Measurements from ENCODE around the gene COL9A3.
A peak's percentile ranks its signal among the peaks of the same experiment; 100 is the strongest.

Gene COL9A3

DNA sequence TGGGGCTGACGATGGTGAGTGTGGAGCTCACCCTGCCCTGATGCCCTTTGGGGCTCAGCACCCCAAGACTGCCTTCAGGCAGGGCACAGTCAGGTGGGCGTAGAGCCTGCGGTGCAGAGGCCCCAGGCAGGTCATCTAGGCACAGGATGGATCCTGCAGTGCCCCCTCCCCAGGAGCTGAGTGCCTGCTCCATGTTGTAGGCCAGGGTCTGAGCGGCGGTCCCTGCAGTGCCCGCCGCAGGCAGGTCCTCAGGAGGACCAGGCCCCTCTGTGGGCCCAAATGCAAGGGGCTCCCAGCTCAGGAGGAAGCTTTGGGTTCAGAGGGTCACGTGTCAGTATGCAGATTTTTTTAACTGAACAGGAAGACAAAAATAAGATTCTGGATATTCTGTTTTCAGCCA, 17.8 kb upstream of the COL9A3 start:
- Mint-ChIP-seq H3K9me3 (no peaks in the 10 kb centered on the region), H3K27ac (no peak overlapping the region), H3K27me3 (no peaks in the 10 kb centered on the region), H3K36me3 (ENCODE audit: low read depth) (peaks cover 43% of the 10 kb centered on the region), H3K4me3 (no peak overlapping the region), H3K4me1 (ENCODE audit: low read depth) (peaks cover 29% of the 10 kb centered on the region)
- DNase-seq = no peak

DNA sequence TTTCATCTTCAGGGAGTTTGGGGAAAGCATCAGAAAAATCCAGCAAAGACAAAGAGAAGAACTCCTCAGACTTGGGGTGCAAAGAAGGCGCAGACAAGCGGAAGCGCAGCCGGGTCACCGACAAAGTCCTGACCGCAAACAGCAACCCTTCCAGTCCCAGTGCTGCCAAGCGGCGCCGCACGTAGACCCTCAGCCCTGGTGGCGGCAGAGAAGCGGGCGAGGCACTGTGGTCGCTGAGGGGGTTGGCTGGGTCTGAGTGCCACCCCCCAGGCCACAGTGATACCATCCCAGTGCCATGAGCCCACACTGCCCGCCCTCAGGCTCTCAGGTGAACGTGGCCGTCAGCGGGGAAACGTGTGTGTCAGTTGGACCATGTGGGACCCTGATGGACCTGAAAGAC, 17.4 kb upstream of the COL9A3 start:
- no peaks in the 10 kb centered on the region for H3K9me3 Mint-ChIP-seq
- H3K27ac Mint-ChIP-seq = no peak overlapping the region
- peaks cover 32% of the 10 kb centered on the region for H3K4me1 Mint-ChIP-seq (ENCODE audit: low read depth)
- H3K36me3 Mint-ChIP-seq (ENCODE audit: low read depth) = peaks cover 43% of the 10 kb centered on the region
- H3K4me3 Mint-ChIP-seq = no peak overlapping the region
- H3K27me3 Mint-ChIP-seq = no peaks in the 10 kb centered on the region
- DNase-seq = no peak

DNA sequence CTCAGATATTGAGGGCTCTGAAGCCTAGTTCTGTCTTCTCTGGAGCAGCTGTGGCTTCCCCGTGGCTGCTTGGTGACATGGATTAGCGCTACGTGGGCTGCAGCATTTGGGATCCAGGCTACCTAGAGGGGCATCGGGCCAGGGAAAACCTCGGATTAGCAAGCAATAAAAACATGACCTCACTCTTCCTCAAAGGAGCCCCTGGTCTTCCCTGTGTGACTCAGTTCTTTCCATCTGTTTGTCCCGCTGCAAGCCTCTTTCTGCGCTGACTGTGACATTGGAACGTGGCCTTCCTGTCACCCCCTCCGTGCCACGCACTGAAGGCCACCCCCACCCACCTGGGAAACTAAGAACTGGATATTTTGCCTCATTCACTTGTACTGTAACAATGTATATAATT, 17.0 kb upstream of the COL9A3 start:
- H3K4me3 Mint-ChIP-seq = no peak overlapping the region
- H3K27ac Mint-ChIP-seq = no peak overlapping the region
- H3K27me3 Mint-ChIP-seq = no peaks in the 10 kb centered on the region
- no peaks in the 10 kb centered on the region for H3K9me3 Mint-ChIP-seq
- peaks cover 45% of the 10 kb centered on the region for H3K36me3 Mint-ChIP-seq (ENCODE audit: low read depth)
- DNase-seq = no peak
- H3K4me1 Mint-ChIP-seq (ENCODE audit: low read depth) = peaks cover 28% of the 10 kb centered on the region

DNA sequence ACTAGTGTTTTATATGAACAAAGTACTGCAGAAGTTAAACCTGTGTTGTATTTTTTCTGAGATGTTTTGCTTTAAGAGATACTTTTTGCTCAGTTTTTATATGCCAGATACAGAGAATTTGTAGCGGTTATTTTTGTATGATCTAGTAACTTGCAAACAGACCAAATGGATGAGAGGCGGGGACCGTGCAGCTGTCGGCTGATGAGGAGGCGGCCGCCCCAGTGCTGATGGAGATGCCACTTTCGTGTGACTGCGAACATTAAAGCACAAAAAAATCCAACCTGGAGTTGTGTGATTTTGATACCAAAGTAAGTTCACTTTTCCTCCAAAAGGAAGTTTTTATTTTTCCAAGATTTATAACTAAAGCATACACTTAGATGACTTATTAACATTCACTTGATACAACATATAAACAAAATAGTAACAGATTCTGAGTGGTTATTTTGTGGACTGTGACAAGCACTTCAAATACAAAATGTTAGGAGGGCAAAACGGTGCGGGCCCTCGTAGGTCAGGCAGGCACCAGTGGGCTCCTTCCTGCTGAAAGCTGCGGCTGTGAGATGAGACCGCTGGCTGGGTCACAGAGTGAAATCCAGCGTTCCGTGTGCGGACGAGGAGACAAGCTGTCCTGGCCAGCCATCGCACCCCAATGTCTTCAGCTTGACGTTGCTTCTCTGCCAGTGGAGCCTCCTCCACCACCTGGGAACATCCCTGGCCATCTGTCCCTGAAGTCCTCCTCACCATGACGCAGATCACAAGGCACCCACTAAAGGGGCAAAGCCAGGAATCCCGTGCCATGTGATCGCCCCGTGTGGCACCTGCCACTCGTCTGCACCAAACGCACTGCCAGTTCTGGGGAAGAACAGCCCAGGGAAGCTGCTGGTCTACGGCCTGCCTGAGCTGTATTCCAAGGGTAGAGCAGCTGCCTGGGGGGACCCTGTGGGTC, 16.3 kb upstream of the COL9A3 start:
- Mint-ChIP-seq H3K36me3 (ENCODE audit: low read depth) (peaks cover 47% of the 10 kb centered on the region), H3K27ac (no peak overlapping the region), H3K9me3 (no peaks in the 10 kb centered on the region), H3K27me3 (no peaks in the 10 kb centered on the region), H3K4me1 (ENCODE audit: low read depth) (peaks cover 27% of the 10 kb centered on the region), H3K4me3 (no peak overlapping the region)
- no peak for DNase-seq

DNA sequence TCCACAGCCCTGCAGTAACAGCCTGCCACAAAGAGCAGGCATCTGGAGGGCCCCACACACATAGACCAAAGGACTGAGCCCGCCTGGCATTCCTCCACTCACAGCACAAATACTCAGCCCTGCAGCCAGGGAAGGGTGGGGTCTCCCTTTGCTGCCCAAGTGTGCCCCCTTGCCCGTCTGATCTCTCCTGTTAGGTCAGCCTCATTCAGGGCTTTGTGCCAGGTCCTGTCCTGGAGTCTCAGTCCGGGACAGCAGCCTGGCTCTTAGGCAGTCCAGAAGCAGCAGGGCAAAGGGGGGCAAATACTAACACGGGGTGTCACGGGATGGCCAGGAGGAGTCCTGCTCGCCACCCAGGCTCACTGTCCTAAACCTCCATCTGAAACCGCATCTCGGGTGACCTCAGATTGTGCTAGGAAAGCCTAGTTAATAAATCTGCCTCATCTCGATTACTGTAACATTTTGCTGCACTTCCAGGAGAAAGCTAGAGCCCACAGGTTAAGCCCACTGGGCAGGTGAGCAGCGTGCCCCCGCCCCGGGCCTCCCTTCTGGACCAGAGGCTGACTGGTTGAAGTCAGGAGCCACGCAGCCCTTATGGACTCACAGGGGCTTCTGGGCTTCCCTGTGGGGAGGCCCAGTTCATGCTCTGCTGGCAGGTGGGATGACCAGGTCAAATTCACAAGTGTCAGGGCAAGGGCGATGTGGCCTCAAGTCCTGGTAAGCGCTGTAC, 15.4 kb upstream of the COL9A3 start:
- H3K9me3 Mint-ChIP-seq = no peaks in the 10 kb centered on the region
- peaks cover 54% of the 10 kb centered on the region for H3K36me3 Mint-ChIP-seq (ENCODE audit: low read depth)
- no peaks in the 10 kb centered on the region for H3K27me3 Mint-ChIP-seq
- H3K4me3 Mint-ChIP-seq = no peak overlapping the region
- peaks cover 31% of the 10 kb centered on the region for H3K4me1 Mint-ChIP-seq (ENCODE audit: low read depth)
- DNase-seq = no peak
- H3K27ac Mint-ChIP-seq = no peak overlapping the region

DNA sequence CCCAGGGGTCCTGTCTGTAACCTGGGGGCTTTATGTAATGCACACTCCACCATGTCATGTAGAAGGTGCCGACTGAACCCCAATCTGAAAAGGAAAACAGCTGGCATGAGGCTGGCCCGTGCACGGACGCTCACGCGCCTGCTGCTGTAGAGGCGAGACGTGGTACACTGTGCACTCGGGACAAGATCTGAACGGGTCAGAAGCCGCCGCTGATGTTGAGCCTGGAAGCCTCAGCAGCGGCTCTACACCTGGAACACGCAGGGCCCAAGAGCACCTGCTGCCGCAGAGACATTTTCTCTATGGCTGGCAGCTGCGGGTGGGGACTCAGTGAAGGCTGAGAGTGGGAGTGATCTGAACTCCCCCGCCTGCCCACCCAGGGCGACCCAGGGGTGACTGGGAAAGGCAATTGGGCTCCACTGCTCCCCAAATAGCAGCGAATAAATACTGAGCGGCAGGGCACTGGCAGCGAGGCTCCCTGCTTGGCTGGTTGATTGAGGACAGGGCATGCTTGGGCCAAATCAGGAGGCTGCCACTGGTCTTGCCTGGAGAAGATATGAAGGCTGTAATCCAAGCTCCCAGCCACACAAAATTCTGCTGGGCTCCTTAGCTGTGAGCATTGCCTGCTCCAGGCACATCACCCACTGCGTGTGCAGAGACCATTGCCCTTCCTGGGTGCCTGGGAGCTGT, 14.7 kb upstream of the COL9A3 start:
- H3K36me3 Mint-ChIP-seq (ENCODE audit: low read depth) = peaks cover 60% of the 10 kb centered on the region
- no peak for DNase-seq
- peaks cover 34% of the 10 kb centered on the region for H3K4me1 Mint-ChIP-seq (ENCODE audit: low read depth)
- no peak overlapping the region for H3K27ac Mint-ChIP-seq
- H3K4me3 Mint-ChIP-seq = no peak overlapping the region
- H3K9me3 Mint-ChIP-seq = no peaks in the 10 kb centered on the region
- no peaks in the 10 kb centered on the region for H3K27me3 Mint-ChIP-seq

DNA sequence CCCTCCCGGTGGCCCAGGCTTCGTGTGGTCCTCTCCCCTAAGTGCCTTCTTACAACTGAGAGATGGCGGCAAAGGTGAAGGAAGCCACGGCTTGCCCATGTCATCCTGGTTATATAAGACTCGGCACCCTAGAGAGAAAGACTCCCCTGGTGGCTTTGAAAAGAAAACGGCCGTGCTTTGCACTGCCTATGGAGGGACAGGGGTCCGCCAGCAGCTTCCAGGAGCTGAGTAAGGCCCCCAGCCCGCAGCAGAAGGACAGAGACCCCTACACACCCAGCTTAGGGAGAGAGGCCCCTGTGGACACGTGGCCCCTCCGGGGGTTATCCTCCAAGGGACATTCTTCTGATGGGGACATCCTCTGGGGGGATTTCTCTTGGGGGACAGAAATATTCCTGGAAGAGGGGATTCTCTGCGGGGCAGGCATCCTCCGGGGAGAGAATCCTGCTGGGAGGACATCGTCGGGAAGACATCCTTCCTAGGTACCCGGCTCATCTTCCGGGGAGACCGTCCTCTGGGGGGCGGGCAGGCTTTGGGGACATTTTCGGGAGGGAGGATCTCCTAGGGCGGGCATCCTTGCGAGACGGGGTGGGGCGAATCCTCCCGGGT, 12.7 kb upstream of the COL9A3 start:
- Mint-ChIP-seq H3K4me1 (ENCODE audit: low read depth) (peaks cover 32% of the 10 kb centered on the region), H3K4me3 (peak overlapping the region; percentile 79), H3K27ac (peak overlapping the region; percentile 93), H3K9me3 (no peaks in the 10 kb centered on the region), H3K27me3 (no peaks in the 10 kb centered on the region), H3K36me3 (ENCODE audit: low read depth) (peaks cover 61% of the 10 kb centered on the region)
- DNase-seq = peak; percentile 66

DNA sequence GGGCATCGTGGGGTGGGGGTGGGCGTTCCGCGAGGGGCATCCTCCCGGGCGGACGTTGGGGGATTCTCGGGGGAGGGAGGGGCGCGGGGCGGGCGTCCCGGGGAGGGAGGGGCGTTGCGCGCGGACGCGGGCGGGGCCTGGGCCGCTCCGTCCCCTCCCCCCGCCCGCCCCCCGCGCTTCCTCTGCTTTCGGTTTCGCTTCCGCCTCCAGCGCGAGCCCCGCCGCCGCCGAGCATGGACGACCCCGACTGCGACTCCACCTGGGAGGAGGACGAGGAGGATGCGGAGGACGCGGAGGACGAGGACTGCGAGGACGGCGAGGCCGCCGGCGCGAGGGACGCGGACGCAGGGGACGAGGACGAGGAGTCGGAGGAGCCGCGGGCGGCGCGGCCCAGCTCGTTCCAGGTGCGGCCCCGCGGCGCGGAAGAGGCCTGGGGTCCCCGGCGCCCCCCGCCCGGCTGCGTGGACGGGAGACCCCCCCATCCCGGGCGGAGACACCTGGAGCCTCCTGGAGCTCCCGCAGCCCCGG, 12.2 kb upstream of the COL9A3 start, which contains the start of gene OGFR:
OGFR (plus strand) TSS at position 209 of the 528 bp plus-strand sequence; CDS start at position 234, 25 bp downstream.
- peak within 1 kb of the TSS; percentile 89 for H3K4me3 Mint-ChIP-seq
- H3K36me3 Mint-ChIP-seq (ENCODE audit: low read depth) = peaks cover 61% of the 10 kb centered on the region
- peak; percentile 83 for DNase-seq

DNA sequence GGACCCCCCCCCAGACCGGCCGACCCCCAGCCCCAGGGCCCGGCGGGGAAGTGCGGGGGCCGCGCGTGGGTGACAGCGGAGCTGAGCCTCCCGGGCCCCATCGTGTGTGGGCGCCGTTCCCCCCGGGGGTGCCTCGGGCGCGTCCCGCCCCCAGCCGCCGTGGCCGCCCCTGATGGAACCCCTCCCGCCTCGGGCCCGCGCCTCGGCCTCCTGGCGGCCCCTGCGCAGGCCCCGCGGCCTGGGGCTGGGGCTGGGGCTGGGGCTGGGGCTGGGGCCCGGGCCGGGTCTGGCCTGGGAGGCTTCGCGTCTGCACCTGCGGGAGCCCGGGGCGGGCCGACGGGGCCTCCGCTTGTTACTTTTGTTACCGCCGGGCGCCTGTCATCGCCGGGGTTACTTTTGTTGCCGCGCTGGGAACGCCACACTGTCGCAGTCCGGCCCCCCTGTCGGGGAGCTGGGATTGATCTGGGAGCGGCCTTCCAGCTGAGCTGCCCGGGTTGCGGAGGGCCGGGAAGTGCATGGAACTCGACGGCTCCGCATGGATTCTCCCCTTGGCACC, 11.6 kb upstream of the COL9A3 start:
- Mint-ChIP-seq H3K9me3 (no peaks in the 10 kb centered on the region), H3K27ac (peak overlapping the region; percentile 81), H3K36me3 (ENCODE audit: low read depth) (peaks cover 61% of the 10 kb centered on the region), H3K27me3 (no peaks in the 10 kb centered on the region), H3K4me1 (ENCODE audit: low read depth) (peaks cover 30% of the 10 kb centered on the region), H3K4me3 (peak overlapping the region; percentile 86)
- peak; percentile 63 for DNase-seq

More for the DNA sequence above, 12.2 kb upstream of the COL9A3 start, which contains the start of gene OGFR:
- Mint-ChIP-seq H3K27me3 (no peaks in the 10 kb centered on the region), H3K4me1 (ENCODE audit: low read depth) (peaks cover 30% of the 10 kb centered on the region), H3K27ac (peak within 1 kb of the TSS; percentile 95), H3K9me3 (no peaks in the 10 kb centered on the region)

DNA sequence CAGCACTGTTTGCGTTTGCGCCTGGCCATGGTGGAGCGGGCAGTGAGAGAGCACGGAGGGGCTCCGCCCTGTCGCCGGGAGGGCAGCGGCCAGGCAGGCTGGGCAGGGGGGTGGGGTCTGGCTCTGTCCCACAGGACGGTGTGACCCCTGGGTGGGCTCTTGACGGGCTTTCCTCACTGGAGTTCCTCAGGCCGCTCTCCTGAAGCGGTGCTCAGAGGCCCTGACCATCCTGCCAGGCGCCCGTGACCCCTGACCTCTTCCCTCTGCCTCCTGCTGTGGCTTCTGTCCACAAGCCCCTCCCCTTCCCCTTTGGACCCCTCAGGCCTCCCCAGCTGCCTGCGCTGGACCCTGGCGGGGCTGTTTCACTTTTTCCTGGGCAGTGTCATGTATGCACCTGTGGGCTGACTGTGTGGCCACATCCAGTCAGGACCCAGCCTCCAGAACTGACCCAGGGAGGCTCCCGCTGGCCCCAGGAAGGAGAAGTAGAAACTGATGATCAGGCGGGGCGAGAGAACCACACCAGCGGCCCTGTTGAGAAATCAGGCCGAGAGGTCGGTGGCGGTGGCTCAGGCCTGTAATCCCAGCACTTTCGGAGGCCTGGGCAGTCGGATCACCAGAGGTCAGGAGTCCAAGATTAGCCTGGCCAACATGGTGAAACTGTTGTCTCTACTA, 11.0 kb upstream of the COL9A3 start:
- peaks cover 30% of the 10 kb centered on the region for H3K4me1 Mint-ChIP-seq (ENCODE audit: low read depth)
- H3K4me3 Mint-ChIP-seq = peak overlapping the region; percentile 86
- H3K27ac Mint-ChIP-seq = peak overlapping the region; percentile 81
- peaks cover 61% of the 10 kb centered on the region for H3K36me3 Mint-ChIP-seq (ENCODE audit: low read depth)
- no peaks in the 10 kb centered on the region for H3K9me3 Mint-ChIP-seq
- no peaks in the 10 kb centered on the region for H3K27me3 Mint-ChIP-seq
- no peak for DNase-seq

DNA sequence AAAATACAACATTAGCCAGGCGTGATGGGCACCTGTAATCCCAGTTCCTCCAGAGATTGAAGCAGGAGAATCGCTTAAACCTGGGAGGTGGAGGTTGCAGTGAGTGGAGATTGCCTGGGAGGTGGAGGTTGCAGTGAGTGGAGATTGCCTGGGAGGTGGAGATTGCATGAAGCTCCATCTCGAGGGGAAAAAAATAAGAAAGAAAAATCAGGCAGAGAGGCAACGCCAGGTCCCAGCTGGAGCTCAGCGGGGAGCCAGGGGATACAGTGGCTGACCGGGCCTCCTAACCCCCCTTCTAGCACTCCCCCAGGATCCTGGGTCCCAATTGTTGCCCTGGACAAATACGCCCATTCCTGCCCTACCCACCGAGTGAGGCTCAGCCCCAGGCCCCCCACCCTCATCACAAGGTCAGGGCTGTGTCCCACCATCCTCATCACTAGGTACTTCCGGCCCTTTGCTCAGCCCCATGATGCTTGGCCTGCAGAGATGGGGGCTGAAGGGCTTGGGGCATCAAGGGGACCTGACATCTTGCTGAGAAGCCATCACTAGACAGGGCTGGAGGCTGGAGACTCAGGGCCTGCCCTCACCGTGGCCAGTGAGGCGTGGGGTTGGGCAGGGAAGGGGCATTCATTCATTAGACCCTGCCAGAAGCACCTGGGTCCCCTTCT, 10.3 kb upstream of the COL9A3 start:
- no peak for DNase-seq
- peaks cover 61% of the 10 kb centered on the region for H3K36me3 Mint-ChIP-seq (ENCODE audit: low read depth)
- H3K27ac Mint-ChIP-seq = peak overlapping the region; percentile 66
- H3K27me3 Mint-ChIP-seq = no peaks in the 10 kb centered on the region
- H3K4me1 Mint-ChIP-seq (ENCODE audit: low read depth) = peaks cover 30% of the 10 kb centered on the region
- H3K9me3 Mint-ChIP-seq = no peaks in the 10 kb centered on the region
- peak overlapping the region; percentile 86 for H3K4me3 Mint-ChIP-seq

DNA sequence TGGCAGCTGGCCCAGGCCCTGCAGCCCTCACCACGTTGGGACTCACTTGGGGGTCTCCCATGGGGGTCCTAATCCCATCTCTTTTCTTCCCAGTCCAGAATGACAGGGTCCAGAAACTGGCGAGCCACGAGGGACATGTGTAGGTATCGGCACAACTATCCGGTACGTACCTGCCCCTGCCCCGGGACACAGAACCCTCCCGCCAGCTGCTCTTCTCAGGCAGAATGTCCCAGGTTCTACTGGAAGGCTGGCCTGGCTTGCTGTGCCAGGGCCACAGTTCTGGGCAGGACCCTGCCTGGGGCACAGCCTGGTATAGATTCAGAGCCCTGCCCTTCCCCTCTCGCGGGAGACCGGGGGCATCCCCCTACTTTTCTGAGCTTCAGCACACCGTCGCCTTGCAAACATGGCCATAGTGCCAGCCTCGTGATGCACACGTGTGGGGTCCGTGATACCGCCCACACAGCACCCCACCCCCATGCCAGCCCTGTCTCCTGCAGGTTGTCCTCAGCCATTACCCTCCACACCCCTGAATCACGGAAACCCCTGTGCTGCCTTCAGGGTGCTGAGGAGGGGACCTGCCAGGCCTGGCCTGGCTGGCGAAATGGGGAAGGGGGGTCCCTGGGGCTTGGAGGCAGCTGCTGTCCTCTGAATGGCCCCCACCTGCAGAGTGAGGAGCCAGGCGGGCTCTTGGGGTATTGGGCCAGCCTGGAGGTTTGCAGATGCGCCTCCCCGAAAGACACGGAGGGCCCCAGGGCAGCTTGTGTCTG, 9.2 kb upstream of the COL9A3 start:
- Mint-ChIP-seq H3K36me3 (ENCODE audit: low read depth) (peaks cover 69% of the 10 kb centered on the region), H3K27me3 (no peaks in the 10 kb centered on the region), H3K27ac (no peak overlapping the region), H3K9me3 (no peaks in the 10 kb centered on the region), H3K4me3 (peak overlapping the region; percentile 4), H3K4me1 (ENCODE audit: low read depth) (peaks cover 30% of the 10 kb centered on the region)
- no peak for DNase-seq

Data from activated T-cell treated with anti-CD3 and anti-CD28 coated beads, Interleukin-2, amount 50 U/mL, for 24 hours (primary cell).